Measurements from ENCODE around the gene MAP3K8.
"Not testable (repeated sequence)": the region's sequence is repeated elsewhere in the genome, so short reads cannot be mapped to it uniquely, and the experiment has no call there.

The MAP3K8 gene

GRCh38 chr10:30467651-30468338 is 33.8 kb downstream of the MAP3K8 start:
- H3K4me1 ChIP-seq (ENCODE audit: control insufficient read depth in 1 of 2, insufficient read depth in 2 of 2, low read length in 2 of 2): peaks cover 0 to 3% of the 10 kb centered on the region in 2 donors
- H3K27me3 ChIP-seq (ENCODE audit: low read depth, low read length): no peaks in the 10 kb centered on the region
- H3K27ac ChIP-seq (ENCODE audit: low read length): peak overlapping the region; percentile 16
- H3K36me3 ChIP-seq (ENCODE audit: control insufficient read depth in 1 of 2, insufficient read depth in 2 of 2, low read length in 2 of 2): no peaks in the 10 kb centered on the region
- H3K4me3 ChIP-seq (ENCODE audit: low read depth in 1 of 2, low read length in 2 of 2): no peak overlapping the region
- no peaks in the 10 kb centered on the region for H3K9me3 ChIP-seq (ENCODE audit: control insufficient read depth in 1 of 2, low read length in 2 of 2)

- Histone ChIP-seq H3K27ac (ENCODE audit: low read length) (no peak overlapping the region), H3K27me3 (ENCODE audit: low read depth, low read length) (no peaks in the 10 kb centered on the region), H3K9me3 (ENCODE audit: control insufficient read depth in 1 of 2, low read length in 2 of 2) (no peaks in the 10 kb centered on the region), H3K36me3 (ENCODE audit: control insufficient read depth in 1 of 2, insufficient read depth in 2 of 2, low read length in 2 of 2) (no peaks in the 10 kb centered on the region), H3K4me1 (ENCODE audit: control insufficient read depth in 1 of 2, insufficient read depth in 2 of 2, low read length in 2 of 2) (peaks cover 0 to 3% of the 10 kb centered on the region in 2 donors), H3K4me3 (ENCODE audit: low read depth in 1 of 2, low read length in 2 of 2) (no peak overlapping the region)
Measured at GRCh38 chr10:30472414-30473155, 38.6 kb downstream of the MAP3K8 start.

GRCh38 chr10:30475515-30475914 is 41.5 kb downstream of the MAP3K8 start:
- not testable (repeated sequence) for H3K27ac ChIP-seq (ENCODE audit: low read length); H3K36me3 ChIP-seq (ENCODE audit: control insufficient read depth in 1 of 2, insufficient read depth in 2 of 2, low read length in 2 of 2); H3K27me3 ChIP-seq (ENCODE audit: low read depth, low read length); H3K4me3 ChIP-seq (ENCODE audit: low read depth in 1 of 2, low read length in 2 of 2); H3K9me3 ChIP-seq (ENCODE audit: control insufficient read depth in 1 of 2, low read length in 2 of 2); H3K4me1 ChIP-seq (ENCODE audit: control insufficient read depth in 1 of 2, insufficient read depth in 2 of 2, low read length in 2 of 2)

- Histone ChIP-seq H3K4me3 (ENCODE audit: low read depth in 1 of 2, low read length in 2 of 2) (no peak overlapping the region), H3K9me3 (ENCODE audit: control insufficient read depth in 1 of 2, low read length in 2 of 2) (no peaks in the 10 kb centered on the region), H3K27ac (ENCODE audit: low read length) (no peak overlapping the region), H3K4me1 (ENCODE audit: control insufficient read depth in 1 of 2, insufficient read depth in 2 of 2, low read length in 2 of 2) (no peaks in the 10 kb centered on the region), H3K36me3 (ENCODE audit: control insufficient read depth in 1 of 2, insufficient read depth in 2 of 2, low read length in 2 of 2) (no peaks in the 10 kb centered on the region), H3K27me3 (ENCODE audit: low read depth, low read length) (no peaks in the 10 kb centered on the region)
Measured at GRCh38 chr10:30476511-30477155, 42.6 kb downstream of the MAP3K8 start.

- not testable (repeated sequence) for H3K9me3 ChIP-seq (ENCODE audit: control insufficient read depth in 1 of 2, low read length in 2 of 2); H3K36me3 ChIP-seq (ENCODE audit: control insufficient read depth in 1 of 2, insufficient read depth in 2 of 2, low read length in 2 of 2); H3K4me3 ChIP-seq (ENCODE audit: low read depth in 1 of 2, low read length in 2 of 2); H3K27me3 ChIP-seq (ENCODE audit: low read depth, low read length); H3K27ac ChIP-seq (ENCODE audit: low read length); H3K4me1 ChIP-seq (ENCODE audit: control insufficient read depth in 1 of 2, insufficient read depth in 2 of 2, low read length in 2 of 2)
Measured at GRCh38 chr10:30479513-30479912, 45.5 kb downstream of the MAP3K8 start.

GRCh38 chr10:30481603-30482002 is 47.6 kb downstream of the MAP3K8 start:
- Histone ChIP-seq H3K36me3 (ENCODE audit: control insufficient read depth in 1 of 2, insufficient read depth in 2 of 2, low read length in 2 of 2) (no peaks in the 10 kb centered on the region), H3K27ac (ENCODE audit: low read length) (no peak overlapping the region), H3K4me3 (ENCODE audit: low read depth in 1 of 2, low read length in 2 of 2) (no peak overlapping the region), H3K9me3 (ENCODE audit: control insufficient read depth in 1 of 2, low read length in 2 of 2) (peaks cover 0 to 2% of the 10 kb centered on the region in 2 donors), H3K4me1 (ENCODE audit: control insufficient read depth in 1 of 2, insufficient read depth in 2 of 2, low read length in 2 of 2) (no peaks in the 10 kb centered on the region), H3K27me3 (ENCODE audit: low read depth, low read length) (no peaks in the 10 kb centered on the region)

GRCh38 chr10:30488316-30488715 is 54.3 kb downstream of the MAP3K8 start:
- H3K4me1 ChIP-seq (ENCODE audit: control insufficient read depth in 1 of 2, insufficient read depth in 2 of 2, low read length in 2 of 2): no peaks in the 10 kb centered on the region
- peaks cover 0 to 2% of the 10 kb centered on the region in 2 donors for H3K9me3 ChIP-seq (ENCODE audit: control insufficient read depth in 1 of 2, low read length in 2 of 2)
- H3K36me3 ChIP-seq (ENCODE audit: control insufficient read depth in 1 of 2, insufficient read depth in 2 of 2, low read length in 2 of 2): no peaks in the 10 kb centered on the region
- no peak overlapping the region for H3K4me3 ChIP-seq (ENCODE audit: low read depth in 1 of 2, low read length in 2 of 2)
- H3K27me3 ChIP-seq (ENCODE audit: low read depth, low read length): no peaks in the 10 kb centered on the region
- no peak overlapping the region for H3K27ac ChIP-seq (ENCODE audit: low read length)

- no peak overlapping the region for H3K4me3 ChIP-seq (ENCODE audit: low read depth in 1 of 2, low read length in 2 of 2)
- H3K27me3 ChIP-seq (ENCODE audit: low read depth, low read length): no peaks in the 10 kb centered on the region
- no peaks in the 10 kb centered on the region for H3K4me1 ChIP-seq (ENCODE audit: control insufficient read depth in 1 of 2, insufficient read depth in 2 of 2, low read length in 2 of 2)
- H3K9me3 ChIP-seq (ENCODE audit: control insufficient read depth in 1 of 2, low read length in 2 of 2): no peaks in the 10 kb centered on the region
- H3K27ac ChIP-seq (ENCODE audit: low read length): no peak overlapping the region
- H3K36me3 ChIP-seq (ENCODE audit: control insufficient read depth in 1 of 2, insufficient read depth in 2 of 2, low read length in 2 of 2): no peaks in the 10 kb centered on the region
Measured at GRCh38 chr10:30489346-30489745, 55.4 kb downstream of the MAP3K8 start.

- no peak overlapping the region for H3K4me3 ChIP-seq (ENCODE audit: low read depth in 1 of 2, low read length in 2 of 2)
- H3K9me3 ChIP-seq (ENCODE audit: control insufficient read depth in 1 of 2, low read length in 2 of 2): no peaks in the 10 kb centered on the region
- H3K27ac ChIP-seq (ENCODE audit: low read length): no peak overlapping the region
- no peaks in the 10 kb centered on the region for H3K27me3 ChIP-seq (ENCODE audit: low read depth, low read length)
- no peaks in the 10 kb centered on the region for H3K36me3 ChIP-seq (ENCODE audit: control insufficient read depth in 1 of 2, insufficient read depth in 2 of 2, low read length in 2 of 2)
- no peaks in the 10 kb centered on the region for H3K4me1 ChIP-seq (ENCODE audit: control insufficient read depth in 1 of 2, insufficient read depth in 2 of 2, low read length in 2 of 2)
Measured at GRCh38 chr10:30490289-30491000, 56.5 kb downstream of the MAP3K8 start.

GRCh38 chr10:30491204-30491915 is 57.4 kb downstream of the MAP3K8 start:
- H3K9me3 ChIP-seq (ENCODE audit: control insufficient read depth in 1 of 2, low read length in 2 of 2): no peaks in the 10 kb centered on the region
- no peak overlapping the region for H3K4me3 ChIP-seq (ENCODE audit: low read depth in 1 of 2, low read length in 2 of 2)
- no peaks in the 10 kb centered on the region for H3K4me1 ChIP-seq (ENCODE audit: control insufficient read depth in 1 of 2, insufficient read depth in 2 of 2, low read length in 2 of 2)
- H3K36me3 ChIP-seq (ENCODE audit: control insufficient read depth in 1 of 2, insufficient read depth in 2 of 2, low read length in 2 of 2): no peaks in the 10 kb centered on the region
- H3K27me3 ChIP-seq (ENCODE audit: low read depth, low read length): no peaks in the 10 kb centered on the region
- H3K27ac ChIP-seq (ENCODE audit: low read length): no peak overlapping the region
